Stimulated activated CD4-positive, alpha-beta T cell treated with anti-CD3 and anti-CD28 coated beads, Interleukin-12 subunit alpha, Interleukin-12 subunit beta, amount 100 ng/mL, for 48 hours (primary cell): Measurements from ENCODE around the gene INSM1.
A peak's percentile ranks its signal among the peaks of the same experiment; 100 is the strongest.
"Not testable (repeated sequence)": the region's sequence is repeated elsewhere in the genome, so short reads cannot be mapped to it uniquely, and the experiment has no call there.

Experiments
- DNase-seq, 3 donors: peaks; one replicate each; pipeline ENCODE4 v3.0.0-alpha.2; 2020; ENCODE audit warnings: low read depth in 2 of 3, low spot score in 1 of 3

Gene INSM1

DNA sequence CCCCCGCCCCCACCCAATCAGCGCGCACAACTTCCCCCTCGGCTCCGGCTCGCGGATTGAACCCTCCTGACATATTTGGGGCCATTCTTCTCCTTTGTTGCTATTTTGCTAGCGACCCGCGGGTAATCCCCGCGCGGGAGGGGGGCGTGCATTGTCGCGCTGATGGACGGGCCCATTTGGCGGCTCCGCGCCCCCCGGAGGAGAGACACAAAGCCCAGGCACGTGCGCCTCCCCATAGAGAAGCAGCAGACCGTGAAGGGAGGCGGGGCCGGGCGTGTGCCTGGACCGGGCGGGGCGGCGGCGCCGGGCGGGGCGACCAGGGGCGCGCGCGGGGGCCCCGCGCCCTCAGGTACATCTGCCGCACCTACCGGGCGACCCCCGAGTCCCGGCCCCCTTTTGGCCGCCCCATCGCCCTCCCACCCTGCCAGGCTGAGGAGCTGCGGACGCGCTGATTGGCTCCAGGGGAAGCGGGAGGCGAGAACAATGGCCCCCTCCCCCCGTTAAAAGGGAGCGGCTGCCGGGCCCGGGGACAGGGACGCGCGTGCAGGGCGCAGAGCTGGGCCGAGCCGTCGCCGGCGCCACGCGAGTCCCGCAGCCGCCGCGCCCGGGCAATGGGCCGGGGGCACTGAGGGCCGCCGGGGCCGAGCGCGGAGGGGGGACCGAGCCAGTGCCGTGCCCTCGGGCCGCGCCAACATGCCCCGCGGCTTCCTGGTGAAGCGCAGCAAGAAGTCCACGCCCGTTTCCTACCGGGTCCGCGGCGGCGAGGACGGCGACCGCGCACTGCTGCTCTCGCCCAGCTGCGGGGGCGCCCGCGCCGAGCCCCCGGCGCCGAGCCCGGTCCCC lies at the start of gene INSM1:
Gene INSM1 (plus strand): TSS at position 530 of the 843 bp plus-strand sequence. CDS start 164 bp downstream, at position 694.
- peak in 2 of 3 donors; percentile 39 to 40 for DNase-seq

DNA sequence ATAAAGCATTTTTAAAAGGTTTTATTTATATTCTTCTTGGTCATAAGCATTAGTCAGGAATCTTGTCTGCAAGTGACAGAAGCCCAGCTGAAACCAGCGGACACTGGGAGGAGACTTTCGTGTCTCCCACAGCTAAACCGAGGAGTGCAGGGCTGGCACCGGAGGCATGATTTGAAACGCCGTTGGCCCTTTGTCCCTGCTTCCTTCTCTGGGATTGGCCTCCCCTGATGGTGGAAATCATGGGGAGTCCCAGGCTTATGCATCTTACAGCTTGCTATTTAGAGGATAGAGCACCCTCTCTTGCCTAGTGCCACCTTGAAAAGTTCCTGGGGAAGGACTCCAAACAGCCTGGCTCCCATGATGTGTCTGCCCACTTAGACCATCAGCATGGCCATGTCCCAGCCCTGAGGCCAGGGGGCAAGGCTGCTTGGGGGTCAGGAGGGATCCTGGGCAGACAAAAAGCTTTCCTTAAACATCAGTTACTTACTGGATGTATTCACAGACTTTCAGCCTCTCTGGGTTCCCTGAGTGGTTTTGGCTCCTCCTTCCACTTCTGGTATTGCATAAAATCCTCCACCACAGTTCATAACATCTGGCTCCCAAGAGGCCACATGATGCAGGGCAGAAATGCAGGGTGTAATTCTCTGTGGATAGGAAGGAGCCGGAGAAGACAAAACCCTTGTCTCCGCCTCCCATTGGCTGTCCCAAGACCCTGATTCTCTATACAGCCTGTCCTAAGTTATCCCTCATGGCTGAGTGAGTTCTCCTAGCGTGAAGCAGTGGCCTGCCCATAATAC lies 49.3 kb upstream of the INSM1 start:
- DNase-seq, result no peak

DNA sequence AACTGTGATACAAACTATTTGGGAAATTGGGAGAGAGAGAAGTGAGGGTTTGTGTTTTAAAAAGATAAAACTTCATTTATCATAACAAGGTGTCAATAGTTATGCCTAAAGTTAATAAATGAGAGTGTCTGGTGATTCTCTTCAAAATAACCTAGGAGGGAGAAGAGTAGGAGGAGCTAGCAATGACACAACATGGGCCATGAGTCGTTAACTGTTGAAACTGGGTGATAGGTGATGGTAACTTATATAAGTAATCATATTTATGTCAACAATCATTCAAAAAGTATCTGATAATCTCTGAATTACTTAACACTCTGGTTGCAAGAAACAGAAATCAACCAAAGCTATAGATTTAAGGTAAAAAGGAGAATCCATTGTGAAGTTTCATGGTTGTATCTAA lies 46.8 kb upstream of the INSM1 start:
- DNase-seq, result no peak

GRCh38 chr20:20321917-20322316 lies 46.0 kb upstream of the INSM1 start:
- no peak for DNase-seq

DNA sequence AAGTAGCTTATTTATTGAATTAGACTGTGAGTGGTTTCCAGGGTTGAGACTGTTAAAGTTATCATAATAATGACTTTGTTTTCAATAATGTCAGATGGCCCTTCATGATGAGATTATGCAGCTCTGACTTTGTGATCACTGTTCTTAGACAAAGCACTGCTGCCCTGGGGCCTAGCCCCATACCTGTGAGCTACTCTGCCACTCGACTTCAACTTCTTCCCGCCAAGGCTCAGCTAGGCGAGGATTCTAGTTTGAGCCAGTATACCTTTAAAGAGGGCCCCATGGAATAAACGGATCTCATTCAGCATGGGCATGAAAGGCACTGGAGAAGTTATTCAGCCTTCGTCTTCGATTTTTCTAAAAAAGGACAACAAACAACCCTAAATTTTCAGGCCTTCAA lies 45.0 kb upstream of the INSM1 start:
- no peak for DNase-seq

GRCh38 chr20:20327746-20328145 lies 40.2 kb upstream of the INSM1 start:
- DNase-seq, result no peak

- no peak for DNase-seq
These were observed 38.3 kb upstream of the INSM1 start for GRCh38 chr20:20329564-20329963.

DNA sequence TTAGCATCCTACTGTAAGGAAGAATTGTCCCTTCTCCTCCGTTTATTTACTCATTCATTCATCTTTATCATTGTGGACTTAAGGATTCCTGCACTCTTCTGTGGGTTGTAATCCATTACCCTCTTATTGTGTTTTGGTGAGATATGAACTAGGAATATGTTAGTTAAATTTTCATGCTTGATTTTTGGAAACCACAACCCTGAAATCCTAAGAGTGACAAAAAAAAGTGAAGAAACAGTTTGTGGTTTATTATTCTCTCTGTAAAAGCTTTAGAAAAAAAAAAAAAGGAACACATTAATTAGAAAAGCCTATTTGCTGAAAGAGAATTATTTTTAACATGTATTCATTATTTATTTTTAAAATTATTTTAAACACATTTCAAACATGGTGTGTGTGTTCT lies 36.7 kb upstream of the INSM1 start:
- no peak for DNase-seq

DNA sequence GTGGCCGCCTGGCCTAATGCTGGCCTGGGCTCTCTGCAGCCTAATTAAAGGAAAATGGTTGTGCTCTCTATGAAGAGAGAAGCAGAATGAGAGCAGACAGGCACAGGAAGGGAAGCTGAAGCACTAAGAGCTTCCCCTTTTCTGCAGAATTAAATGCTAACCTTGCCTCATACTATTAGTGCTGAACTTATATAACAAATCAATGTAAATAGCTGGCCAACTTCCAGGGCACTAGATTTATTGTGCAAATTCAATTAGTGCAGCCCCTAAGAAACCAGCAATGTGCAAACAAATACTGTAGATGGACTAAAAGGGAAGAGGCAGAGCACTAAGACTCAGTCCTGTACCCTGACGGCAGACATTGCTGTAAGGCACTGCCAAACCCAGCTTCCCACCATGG lies 36.1 kb upstream of the INSM1 start:
- DNase-seq, result no peak

DNA sequence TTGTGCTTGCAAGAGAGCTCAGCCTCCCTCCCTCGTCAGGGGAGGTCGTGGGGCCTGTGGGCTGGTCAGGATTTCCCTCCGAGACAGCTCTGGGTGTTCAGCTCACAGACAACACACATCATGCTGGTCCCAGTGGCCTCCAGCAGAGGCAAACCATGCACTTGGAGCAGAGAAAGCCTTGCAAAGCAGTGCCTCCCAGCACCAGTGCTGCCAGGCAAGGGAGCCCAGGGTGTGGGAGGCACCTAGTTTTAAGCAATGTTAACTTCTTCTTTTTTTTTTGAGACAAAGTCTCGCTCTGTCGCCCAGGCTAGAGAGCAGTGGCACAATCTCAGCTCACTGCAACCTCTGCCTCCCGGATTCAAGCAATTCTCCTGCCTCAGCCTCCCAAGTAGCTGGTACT lies 34.0 kb upstream of the INSM1 start:
- no peak for DNase-seq

DNA sequence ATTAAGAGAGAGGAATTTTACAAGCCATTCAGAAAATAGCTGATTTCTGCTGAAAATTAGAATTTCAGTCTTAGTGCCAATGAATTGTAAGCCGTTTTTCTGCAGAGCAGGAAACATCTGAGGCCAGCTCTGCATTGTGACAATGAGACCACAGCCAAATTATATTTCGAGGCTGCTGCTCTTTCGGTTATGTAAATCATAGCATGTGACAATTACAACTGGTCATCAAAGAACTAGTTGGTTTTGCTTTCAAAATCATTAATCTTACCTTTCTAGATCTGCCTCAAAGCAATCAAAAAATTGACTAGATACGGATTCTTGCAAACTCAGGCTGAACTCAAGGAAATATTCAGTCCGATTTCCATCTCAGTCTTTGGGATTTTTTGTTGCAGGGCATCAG lies 33.4 kb upstream of the INSM1 start:
- no peak for DNase-seq

- DNase-seq, result no peak
These were observed 29.7 kb upstream of the INSM1 start for GRCh38 chr20:20338133-20338730.

DNA sequence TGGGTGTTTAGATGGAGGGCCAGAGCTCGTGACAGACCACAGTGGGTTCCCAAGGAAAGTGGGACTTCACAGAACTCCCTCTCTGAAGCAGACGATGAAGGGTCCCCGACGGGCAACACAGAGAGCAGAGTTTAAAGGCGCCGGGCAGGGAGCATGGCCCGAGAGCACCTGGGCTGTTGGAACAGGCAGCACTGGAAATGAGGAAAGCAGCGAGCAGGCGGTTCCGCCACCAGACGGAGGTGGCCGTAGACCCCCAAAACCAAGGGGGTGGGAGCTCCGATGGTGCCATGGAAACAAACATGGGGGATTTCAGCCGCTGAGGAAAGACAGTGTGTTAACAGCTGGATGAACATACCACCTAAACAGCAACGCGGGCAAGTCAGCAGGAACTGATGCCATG lies 27.5 kb upstream of the INSM1 start:
- no peak for DNase-seq

GRCh38 chr20:20341371-20341770 lies 26.5 kb upstream of the INSM1 start:
- DNase-seq, result no peak

GRCh38 chr20:20342066-20342465 lies 25.8 kb upstream of the INSM1 start:
- no peak for DNase-seq

DNA sequence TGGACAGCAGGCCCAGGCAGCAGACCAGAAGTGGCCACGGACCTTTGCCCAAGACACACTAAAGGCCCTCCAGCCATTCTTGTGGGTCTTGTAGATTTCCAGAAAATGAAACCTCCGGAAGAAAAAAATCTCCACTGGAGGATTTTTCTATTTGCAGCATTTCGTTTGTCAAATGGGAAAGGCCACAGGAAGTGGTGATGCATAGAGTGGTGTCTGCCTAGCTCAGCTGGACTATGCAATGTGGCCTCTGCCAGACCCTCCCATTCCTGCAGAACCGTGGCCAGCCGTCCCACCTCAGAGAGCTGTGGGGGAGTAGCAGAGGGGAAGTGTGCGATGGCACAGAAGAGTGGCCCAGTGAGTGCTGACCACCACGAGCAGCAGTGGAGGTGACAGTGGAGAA lies 24.0 kb upstream of the INSM1 start:
- no peak for DNase-seq

- DNase-seq, result no peak
These were observed 23.4 kb upstream of the INSM1 start for GRCh38 chr20:20344476-20344875.

DNA sequence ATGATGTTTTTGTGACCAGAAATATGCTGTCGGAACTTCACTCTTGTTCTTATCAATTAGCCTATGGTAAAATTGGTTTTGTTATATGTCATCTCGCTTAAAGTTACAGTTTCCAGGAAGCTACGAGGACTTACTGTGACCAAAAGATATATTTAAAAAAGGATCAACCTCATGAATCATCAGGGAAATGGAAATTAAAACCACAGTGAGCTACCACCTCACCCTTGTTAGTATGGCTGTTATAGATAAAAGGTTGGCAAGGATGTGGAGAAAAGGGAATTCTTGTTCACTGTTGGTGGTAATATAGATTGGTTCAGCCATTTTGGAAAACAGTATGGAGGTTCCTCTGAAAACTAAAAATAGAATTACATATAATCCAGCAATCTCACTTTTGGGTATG lies 14.3 kb upstream of the INSM1 start:
- DNase-seq, result no peak

DNA sequence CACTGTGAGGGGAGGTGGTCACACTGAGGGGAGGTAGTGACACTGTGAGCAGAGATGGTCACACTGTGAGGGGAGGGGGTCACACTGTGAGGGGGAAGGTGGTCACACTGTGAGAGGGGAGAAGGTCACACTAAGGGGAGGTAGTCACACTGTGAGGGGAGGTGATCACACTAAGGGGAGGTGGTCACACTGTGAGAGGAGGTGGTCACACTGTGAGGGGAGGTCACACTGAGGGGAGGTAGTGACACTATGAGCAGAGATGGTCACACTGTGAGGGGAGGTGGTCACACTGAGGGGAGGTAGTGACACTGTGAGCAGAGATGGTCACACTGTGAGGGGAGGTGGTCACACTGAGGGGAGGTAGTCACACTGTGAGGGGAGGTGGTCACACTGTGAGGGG lies 12.4 kb upstream of the INSM1 start:
- DNase-seq, result not testable (repeated sequence)

- no peak for DNase-seq
These were observed 9.1 kb upstream of the INSM1 start for GRCh38 chr20:20358801-20359200.

DNA sequence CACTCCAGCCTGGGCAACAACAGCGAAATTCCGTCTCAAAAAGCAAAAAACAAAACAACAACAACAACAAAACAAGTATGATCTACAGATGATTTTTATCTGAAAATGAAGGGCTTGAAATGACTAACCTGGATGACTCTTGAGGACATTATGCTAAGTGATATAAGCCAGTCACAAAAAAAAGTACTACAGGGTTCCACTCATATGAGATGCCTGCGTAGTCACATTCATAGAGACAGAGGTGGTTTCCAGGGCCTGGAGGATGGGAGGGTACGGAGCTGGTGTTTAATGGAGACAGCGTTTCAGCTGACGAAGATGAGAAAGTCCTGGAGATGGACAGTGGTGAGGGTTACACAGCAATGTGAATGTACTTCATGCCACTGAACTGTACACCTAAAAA lies 8.3 kb upstream of the INSM1 start:
- DNase-seq, result no peak

DNA sequence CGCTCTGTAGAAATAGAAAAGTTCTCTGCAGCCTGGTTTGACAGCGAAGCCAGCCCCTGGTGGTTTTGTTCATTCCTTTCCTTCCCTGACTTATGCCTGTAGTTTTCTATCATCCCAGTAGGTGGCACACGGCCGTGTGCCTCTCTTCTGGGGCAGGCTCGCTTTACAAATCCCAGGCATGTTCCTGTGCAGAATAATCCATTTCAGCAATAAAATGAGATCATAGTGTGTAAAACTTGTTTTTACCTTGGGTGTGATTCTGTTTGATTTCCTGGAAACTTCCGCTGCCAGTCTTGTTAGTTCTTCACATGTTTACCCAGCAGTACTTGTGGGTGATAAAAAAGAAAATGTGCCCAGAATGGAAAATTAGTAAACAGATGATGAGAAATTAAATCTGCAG lies 7.4 kb upstream of the INSM1 start:
- DNase-seq, result no peak
